Measurements from ENCODE around the gene KHK.

The KHK gene

DNA sequence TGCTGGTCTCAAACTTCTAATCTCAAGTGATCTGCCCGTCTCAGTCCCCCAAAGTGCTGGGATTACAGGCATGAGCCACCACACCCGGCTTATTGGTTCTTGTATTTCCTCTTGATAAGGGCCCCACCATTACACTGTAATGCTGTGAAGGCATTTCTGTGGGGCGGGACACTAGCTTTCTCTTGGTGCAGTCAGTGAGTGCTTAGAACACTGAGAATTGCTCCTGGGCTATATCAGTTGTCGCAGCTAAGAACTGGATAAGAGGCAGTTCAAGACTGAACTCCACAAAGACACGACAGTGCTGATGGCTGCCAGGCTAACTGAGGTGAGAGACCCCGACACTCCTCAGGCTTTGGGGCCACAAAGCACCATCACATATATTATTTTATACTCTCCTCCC is 2.1 kb downstream of the KHK start:
- H3K36me3 ChIP-seq (ENCODE audit: insufficient read depth, low read length) = no peaks in the 10 kb centered on the region
- H3K9me3 ChIP-seq (ENCODE audit: low read depth, low read length) = no peaks in the 10 kb centered on the region
- H3K9ac ChIP-seq (ENCODE audit: insufficient read length) = peak overlapping the region; percentile 47
- H3K27ac ChIP-seq = no peak overlapping the region
- no peak for TF ChIP-seq FOXP2 (optimal IDR thresholded peaks at IDR 0.05; ENCODE audit: control extremely low read depth, extremely low read length, insufficient read depth)
- TF ChIP-seq EZH2 (IDR thresholded peaks at IDR 0.05) = no peak
- no peak for TF ChIP-seq POLR2AphosphoS5 (IDR thresholded peaks at IDR 0.05; ENCODE audit: borderline replicate concordance, low read depth, low read length)
- H3K4me3 ChIP-seq = peak overlapping the region; percentile 45
- DNase-seq (ENCODE audit: low read depth, low spot score) = no peak

DNA sequence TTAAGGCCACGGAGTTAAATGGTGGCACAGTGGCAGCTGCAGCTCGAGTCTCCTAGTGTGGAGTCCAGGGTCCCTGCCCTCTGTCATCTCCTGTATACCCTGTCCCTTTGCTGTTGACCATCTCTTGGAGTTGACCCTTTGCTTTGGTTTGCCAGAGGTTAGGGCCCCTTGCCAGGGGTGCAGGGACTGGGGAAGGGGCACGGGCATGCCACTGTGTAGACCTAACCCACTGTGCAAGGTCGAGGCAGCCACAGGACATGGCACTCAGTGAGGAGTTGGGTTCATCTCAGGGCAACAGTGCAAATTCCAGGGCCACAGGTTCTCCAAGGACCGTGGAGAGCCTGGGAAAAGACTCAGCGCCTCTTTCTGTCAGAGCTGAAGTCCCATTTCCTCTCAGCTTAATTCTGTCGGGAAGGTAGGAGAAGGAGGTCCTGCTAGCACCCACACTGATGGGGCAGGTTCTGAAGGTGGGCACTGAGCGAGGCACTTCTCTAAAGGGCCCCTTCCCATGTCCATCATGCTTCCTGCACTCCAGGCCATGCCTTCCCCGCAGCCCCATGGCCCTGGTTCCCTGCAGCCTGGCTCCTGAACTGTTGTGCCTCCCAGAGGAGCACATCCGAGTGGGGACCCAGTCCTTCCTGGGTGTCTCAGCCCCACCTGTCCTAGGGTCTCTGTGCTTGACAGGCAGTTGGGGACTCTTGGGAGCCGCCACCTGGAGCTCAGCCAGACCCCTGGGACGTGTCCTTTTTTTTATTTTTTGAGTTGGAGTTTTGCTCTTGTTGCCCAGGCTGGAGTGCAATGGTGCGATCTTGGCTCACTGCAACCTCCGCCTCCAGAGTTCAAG is 2.8 kb downstream of the KHK start:
- Histone ChIP-seq H3K4me3 (peak overlapping the region; percentile 45; the same call in 1 of the 2 replicates), H3K36me3 (ENCODE audit: insufficient read depth, low read length) (no peaks in the 10 kb centered on the region), H3K9ac (ENCODE audit: insufficient read length) (no peak overlapping the region), H3K27ac (no peak overlapping the region), H3K9me3 (ENCODE audit: low read depth, low read length) (no peaks in the 10 kb centered on the region)
- no peak for TF ChIP-seq EZH2 (IDR thresholded peaks at IDR 0.05)
- no peak for TF ChIP-seq FOXP2 (optimal IDR thresholded peaks at IDR 0.05; ENCODE audit: control extremely low read depth, extremely low read length, insufficient read depth)
- TF ChIP-seq POLR2AphosphoS5 (IDR thresholded peaks at IDR 0.05; ENCODE audit: borderline replicate concordance, low read depth, low read length) = no peak
- no peak for DNase-seq (ENCODE audit: low read depth, low spot score)

DNA sequence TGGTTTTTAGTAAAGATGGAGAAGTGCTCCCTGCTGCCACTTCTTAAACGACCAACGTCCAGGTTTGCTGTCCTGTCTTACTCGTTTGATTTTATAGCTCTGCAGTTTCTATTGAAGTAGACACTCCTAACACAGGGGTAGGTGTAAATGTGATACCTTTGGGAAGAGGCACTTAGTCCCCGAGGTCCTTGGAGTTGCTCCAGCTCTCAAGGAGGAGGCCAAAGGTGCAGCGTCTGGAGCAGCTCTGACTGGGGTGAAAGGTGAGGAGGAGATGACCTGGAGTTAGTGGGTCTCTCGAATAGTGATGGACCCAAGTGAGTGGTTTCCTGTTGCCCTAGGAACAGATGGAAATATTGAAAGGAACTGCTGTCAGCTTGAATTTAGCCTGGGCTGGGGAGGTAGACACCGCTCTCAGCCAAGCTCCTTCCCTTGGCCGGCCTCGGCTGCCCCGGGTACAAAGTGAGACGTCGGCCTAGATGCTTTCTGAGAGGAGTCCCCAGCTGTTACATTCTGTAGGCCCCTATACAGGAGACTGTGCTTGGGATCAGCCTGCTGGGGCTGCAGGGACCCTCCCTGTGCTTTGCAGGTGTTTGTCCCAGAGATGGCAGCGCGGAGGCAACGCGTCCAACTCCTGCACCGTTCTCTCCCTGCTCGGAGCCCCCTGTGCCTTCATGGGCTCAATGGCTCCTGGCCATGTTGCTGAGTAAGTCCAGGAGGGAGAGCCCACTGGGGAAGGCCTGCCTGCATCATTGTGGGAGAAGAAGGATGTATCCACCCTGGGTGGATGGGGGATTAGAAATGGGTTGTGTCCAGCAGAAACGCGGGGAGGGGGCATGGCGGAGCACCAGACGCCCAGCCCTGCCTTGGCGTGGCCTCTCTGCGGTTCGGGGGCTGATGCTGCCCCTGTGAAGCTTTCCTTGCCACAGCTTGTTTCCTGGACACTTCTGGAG is 5.4 kb downstream of the KHK start:
- Histone ChIP-seq H3K4me3 (no peak overlapping the region), H3K9ac (ENCODE audit: insufficient read length) (no peak overlapping the region), H3K9me3 (ENCODE audit: low read depth, low read length) (no peaks in the 10 kb centered on the region), H3K27ac (no peak overlapping the region), H3K36me3 (ENCODE audit: insufficient read depth, low read length) (no peaks in the 10 kb centered on the region)
- TF ChIP-seq FOXP2 (optimal IDR thresholded peaks at IDR 0.05; ENCODE audit: control extremely low read depth, extremely low read length, insufficient read depth) = no peak
- TF ChIP-seq EZH2 (IDR thresholded peaks at IDR 0.05) = no peak
- TF ChIP-seq POLR2AphosphoS5 (IDR thresholded peaks at IDR 0.05; ENCODE audit: borderline replicate concordance, low read depth, low read length) = no peak
- no peak for DNase-seq (ENCODE audit: low read depth, low spot score)

DNA sequence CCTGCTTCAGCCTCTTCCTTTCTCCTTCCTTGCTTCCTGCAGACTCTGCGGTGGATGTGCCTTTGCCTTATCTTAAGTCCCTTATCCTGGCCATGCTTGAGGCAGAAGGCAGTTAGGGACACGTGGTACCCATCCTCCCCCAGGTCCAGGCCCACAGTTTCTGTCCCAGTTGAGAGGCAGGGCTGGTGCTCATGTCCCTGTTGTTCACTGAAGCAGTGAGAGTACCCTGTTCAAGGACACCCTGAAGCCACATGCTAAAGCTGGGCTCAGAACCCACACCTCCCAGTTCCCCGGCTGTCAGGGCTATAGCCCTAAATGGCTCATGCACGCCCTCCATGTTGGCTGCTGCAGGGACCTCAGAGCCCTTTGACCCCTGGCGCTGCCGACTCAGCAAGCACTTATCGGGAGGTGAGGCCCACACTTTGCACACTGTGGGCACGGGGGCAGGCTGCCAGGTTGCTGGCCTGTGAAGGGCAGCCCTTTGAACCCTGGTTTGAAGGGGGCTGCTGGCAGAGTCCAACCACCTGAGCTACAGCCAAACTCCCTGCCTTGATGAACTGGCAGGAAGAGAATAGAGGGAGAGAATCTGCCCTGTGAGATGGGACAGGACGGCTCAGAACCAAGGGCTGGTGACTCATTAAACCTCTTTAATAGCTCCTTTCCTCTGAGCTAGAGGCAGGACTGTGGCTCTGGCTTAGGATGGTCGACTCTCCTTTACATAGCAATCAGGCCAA is 6.3 kb downstream of the KHK start:
- DNase-seq (ENCODE audit: low read depth, low spot score) = no peak
- Histone ChIP-seq H3K9ac (ENCODE audit: insufficient read length) (no peak overlapping the region), H3K9me3 (ENCODE audit: low read depth, low read length) (no peaks in the 10 kb centered on the region), H3K27ac (no peak overlapping the region), H3K4me3 (no peak overlapping the region), H3K36me3 (ENCODE audit: insufficient read depth, low read length) (no peaks in the 10 kb centered on the region)
- TF ChIP-seq FOXP2 (optimal IDR thresholded peaks at IDR 0.05; ENCODE audit: control extremely low read depth, extremely low read length, insufficient read depth) (no peak), POLR2AphosphoS5 (IDR thresholded peaks at IDR 0.05; ENCODE audit: borderline replicate concordance, low read depth, low read length) (no peak), EZH2 (IDR thresholded peaks at IDR 0.05) (no peak)

DNA sequence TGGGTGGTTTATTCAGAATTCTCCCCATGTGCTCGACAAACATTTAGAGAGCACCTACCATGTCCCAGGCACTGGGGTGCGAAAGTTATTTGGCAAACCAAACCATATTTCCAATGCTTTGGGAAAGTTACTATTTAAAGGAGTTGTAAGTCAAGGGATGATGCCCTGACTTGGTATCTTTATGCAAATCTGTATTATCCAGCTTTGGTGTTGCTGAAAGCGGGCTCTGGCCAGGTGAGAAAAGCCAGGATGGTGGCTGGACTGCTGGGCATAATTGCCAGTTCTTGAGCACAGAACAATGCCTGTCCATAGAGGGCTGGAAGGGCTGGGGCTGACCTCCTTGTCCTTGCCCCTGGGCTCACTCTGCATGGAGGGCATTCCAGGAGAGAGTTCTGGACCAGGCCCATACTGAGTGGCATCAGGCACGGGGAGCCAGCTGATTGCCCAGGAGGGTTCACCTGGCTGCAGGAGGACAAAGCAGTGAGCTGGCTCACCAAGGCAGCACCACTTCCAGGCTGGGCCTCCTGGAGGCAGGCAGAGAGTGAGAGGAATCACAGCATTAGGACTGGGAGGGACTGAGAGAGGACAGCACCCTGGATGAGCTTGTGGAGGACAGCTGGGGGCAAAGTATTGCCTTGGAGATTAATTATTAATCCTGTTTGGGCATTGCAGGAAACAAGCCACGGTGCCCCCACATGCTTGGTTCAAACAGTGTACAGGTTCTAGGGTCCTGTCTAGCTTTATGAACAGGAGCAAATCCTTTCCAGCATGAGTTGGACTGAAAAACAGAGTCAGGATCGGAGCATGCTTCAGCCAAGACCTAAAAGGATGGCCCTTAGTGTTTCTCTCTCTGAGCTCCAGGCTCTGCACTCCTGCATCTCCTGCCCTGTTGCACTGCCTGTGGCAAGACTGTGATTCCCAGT is 7.1 kb downstream of the KHK start:
- Histone ChIP-seq H3K9ac (ENCODE audit: insufficient read length) (no peak overlapping the region), H3K36me3 (ENCODE audit: insufficient read depth, low read length) (no peaks in the 10 kb centered on the region), H3K4me3 (no peak overlapping the region), H3K9me3 (ENCODE audit: low read depth, low read length) (no peaks in the 10 kb centered on the region), H3K27ac (no peak overlapping the region)
- DNase-seq (ENCODE audit: low read depth, low spot score) = no peak
- no peak for TF ChIP-seq POLR2AphosphoS5 (IDR thresholded peaks at IDR 0.05; ENCODE audit: borderline replicate concordance, low read depth, low read length)
- TF ChIP-seq EZH2 (IDR thresholded peaks at IDR 0.05) = no peak
- TF ChIP-seq FOXP2 (optimal IDR thresholded peaks at IDR 0.05; ENCODE audit: control extremely low read depth, extremely low read length, insufficient read depth) = no peak

DNA sequence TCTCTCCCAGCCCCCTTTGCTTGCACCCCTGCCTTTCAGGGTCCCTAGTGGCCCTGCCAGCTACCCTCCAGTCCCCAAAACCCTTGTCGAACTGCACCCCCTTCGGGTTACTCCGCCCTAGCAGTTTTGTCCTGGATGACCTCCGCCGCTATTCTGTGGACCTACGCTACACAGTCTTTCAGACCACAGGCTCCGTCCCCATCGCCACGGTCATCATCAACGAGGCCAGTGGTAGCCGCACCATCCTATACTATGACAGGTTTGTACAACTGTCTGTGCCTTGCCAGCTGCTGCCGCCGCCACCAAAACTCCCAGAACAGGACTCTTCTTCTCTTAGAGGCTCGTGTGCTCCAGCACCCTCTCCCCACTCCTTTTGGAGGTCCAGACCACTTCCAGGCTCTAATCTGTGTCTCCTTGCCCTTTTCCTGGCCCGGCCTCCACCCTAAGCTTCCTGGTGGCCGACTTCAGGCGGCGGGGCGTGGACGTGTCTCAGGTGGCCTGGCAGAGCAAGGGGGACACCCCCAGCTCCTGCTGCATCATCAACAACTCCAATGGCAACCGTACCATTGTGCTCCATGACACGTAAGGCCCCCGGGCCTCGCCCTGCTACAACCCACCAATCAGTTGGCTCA is 7.9 kb downstream of the KHK start:
- no peak for DNase-seq (ENCODE audit: low read depth, low spot score)
- H3K27ac ChIP-seq = no peak overlapping the region
- no peaks in the 10 kb centered on the region for H3K36me3 ChIP-seq (ENCODE audit: insufficient read depth, low read length)
- no peak overlapping the region for H3K4me3 ChIP-seq
- no peaks in the 10 kb centered on the region for H3K9me3 ChIP-seq (ENCODE audit: low read depth, low read length)
- no peak for TF ChIP-seq FOXP2 (optimal IDR thresholded peaks at IDR 0.05; ENCODE audit: control extremely low read depth, extremely low read length, insufficient read depth)
- no peak for TF ChIP-seq POLR2AphosphoS5 (IDR thresholded peaks at IDR 0.05; ENCODE audit: borderline replicate concordance, low read depth, low read length)
- no peak for TF ChIP-seq EZH2 (IDR thresholded peaks at IDR 0.05)
- H3K9ac ChIP-seq (ENCODE audit: insufficient read length) = no peak overlapping the region

DNA sequence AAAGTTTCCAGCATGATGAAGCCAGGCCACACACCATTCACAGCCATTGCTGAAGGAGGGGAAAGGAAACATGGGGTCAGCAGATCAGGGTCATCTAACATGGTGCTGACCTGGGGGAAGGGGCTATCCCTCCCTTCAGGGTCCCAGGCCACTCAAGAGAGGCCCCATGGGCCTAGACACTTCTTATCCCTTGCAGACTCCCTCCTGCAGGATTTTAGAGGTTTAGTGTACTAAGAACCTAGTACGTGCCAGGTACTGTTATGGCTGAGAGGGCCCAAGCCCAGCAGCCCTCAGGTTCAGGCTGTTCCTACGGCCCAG is 8.8 kb downstream of the KHK start:
- Histone ChIP-seq H3K27ac (no peak overlapping the region), H3K9me3 (ENCODE audit: low read depth, low read length) (no peaks in the 10 kb centered on the region), H3K36me3 (ENCODE audit: insufficient read depth, low read length) (no peaks in the 10 kb centered on the region), H3K4me3 (no peak overlapping the region), H3K9ac (ENCODE audit: insufficient read length) (no peak overlapping the region)
- no peak for DNase-seq (ENCODE audit: low read depth, low spot score)
- TF ChIP-seq FOXP2 (optimal IDR thresholded peaks at IDR 0.05; ENCODE audit: control extremely low read depth, extremely low read length, insufficient read depth) = no peak
- no peak for TF ChIP-seq EZH2 (IDR thresholded peaks at IDR 0.05)
- TF ChIP-seq POLR2AphosphoS5 (IDR thresholded peaks at IDR 0.05; ENCODE audit: borderline replicate concordance, low read depth, low read length) = no peak
